Activated naive CD8-positive, alpha-beta T cell treated with anti-CD3 and anti-CD28 coated beads for 36 hours (primary cell): Measurements from ENCODE around the gene TRAPPC3. TPM values are rescaled to one million over a fixed set of nuclear protein-coding genes. Genes with fewer than 3 reads are reported as not detected.
A peak's percentile ranks its signal among the peaks of the same experiment; 100 is the strongest.
"Not testable (repeated sequence)": the region's sequence is repeated elsewhere in the genome, so short reads cannot be mapped to it uniquely, and the experiment has no call there.

Experiments
- DNase-seq: peaks from one replicate; pipeline ENCODE4 v3.0.0; 2021
- H3K27ac Mint-ChIP-seq: one replicate; pipeline ENCODE4 v1.8.0; 2022; ENCODE audit warnings: mild to moderate bottlenecking, moderate library complexity, mixed read lengths
- H3K27me3 Mint-ChIP-seq: one replicate; pipeline ENCODE4 v1.8.0; 2022; ENCODE audit warnings: mild to moderate bottlenecking, mixed read lengths
- H3K36me3 Mint-ChIP-seq: one replicate; pipeline ENCODE4 v1.8.0; 2021; ENCODE audit warnings: mild to moderate bottlenecking, mixed read lengths
- H3K4me1 Mint-ChIP-seq: one replicate; pipeline ENCODE4 v1.8.0; 2021; ENCODE audit warnings: mixed read lengths
- H3K4me3 Mint-ChIP-seq: one replicate; pipeline ENCODE4 v1.8.0; 2022; ENCODE audit warnings: mild to moderate bottlenecking, moderate library complexity, mixed read lengths
- H3K9me3 Mint-ChIP-seq: one replicate; pipeline ENCODE4 v1.8.0; 2022; ENCODE audit warnings: mixed read lengths
- total RNA-seq, 2 experiments: library from RNA; stranded (reverse); gene quantifications; one replicate each; pipeline ENCODE4 v1.2.3, GENCODE V29; 2021

TRAPPC3 gene
- total RNA-seq, result 10 to 100 TPM; 58.0 to 59.4 TPM

GRCh38 chr1:36149237-36149972 is at the start of gene TRAPPC3:
Gene TRAPPC3, minus strand, starts transcription at chr1:36149486. Its CDS starts 108 bp downstream, at chr1:36149378.
- Mint-ChIP-seq H3K9me3 (no peaks in the 10 kb centered on the region), H3K4me1 (peaks cover 57% of the 10 kb centered on the region), H3K27ac (peak within 1 kb of the TSS; percentile 95), H3K4me3 (peak within 1 kb of the TSS; percentile 93), H3K27me3 (no peaks in the 10 kb centered on the region), H3K36me3 (peaks cover 14% of the 10 kb centered on the region)
- DNase-seq, result peak; percentile 100

- no peaks in the 10 kb centered on the region for H3K36me3 Mint-ChIP-seq
- no peak for DNase-seq
- no peak overlapping the region for H3K4me3 Mint-ChIP-seq
- H3K9me3 Mint-ChIP-seq, result no peaks in the 10 kb centered on the region
- no peaks in the 10 kb centered on the region for H3K4me1 Mint-ChIP-seq
- H3K27me3 Mint-ChIP-seq, result no peaks in the 10 kb centered on the region
- H3K27ac Mint-ChIP-seq, result no peak overlapping the region
These were observed 49.4 kb upstream of the TRAPPC3 start for GRCh38 chr1:36198641-36199040.

DNA sequence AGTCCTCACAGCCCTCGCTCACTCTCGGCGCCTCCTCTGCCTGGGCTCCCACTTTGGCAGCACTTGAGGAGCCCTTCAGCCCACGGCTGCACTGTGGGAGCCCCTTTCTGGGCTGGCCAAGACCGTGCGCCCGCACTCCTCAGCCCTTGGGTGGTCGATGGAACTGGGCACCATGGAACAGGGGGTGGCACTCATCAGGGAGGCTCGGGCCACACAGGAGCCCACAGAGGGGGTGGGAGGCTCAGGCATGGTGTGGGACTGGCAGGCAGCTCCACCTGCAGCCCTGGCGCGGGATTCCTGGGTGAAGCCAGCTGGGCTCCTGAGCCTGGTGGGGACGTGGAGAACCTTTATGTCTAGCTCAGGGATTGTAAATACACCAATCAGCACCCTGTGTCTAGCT is 47.5 kb upstream of the TRAPPC3 start:
- not testable (repeated sequence) for H3K36me3 Mint-ChIP-seq, H3K27me3 Mint-ChIP-seq

DNA sequence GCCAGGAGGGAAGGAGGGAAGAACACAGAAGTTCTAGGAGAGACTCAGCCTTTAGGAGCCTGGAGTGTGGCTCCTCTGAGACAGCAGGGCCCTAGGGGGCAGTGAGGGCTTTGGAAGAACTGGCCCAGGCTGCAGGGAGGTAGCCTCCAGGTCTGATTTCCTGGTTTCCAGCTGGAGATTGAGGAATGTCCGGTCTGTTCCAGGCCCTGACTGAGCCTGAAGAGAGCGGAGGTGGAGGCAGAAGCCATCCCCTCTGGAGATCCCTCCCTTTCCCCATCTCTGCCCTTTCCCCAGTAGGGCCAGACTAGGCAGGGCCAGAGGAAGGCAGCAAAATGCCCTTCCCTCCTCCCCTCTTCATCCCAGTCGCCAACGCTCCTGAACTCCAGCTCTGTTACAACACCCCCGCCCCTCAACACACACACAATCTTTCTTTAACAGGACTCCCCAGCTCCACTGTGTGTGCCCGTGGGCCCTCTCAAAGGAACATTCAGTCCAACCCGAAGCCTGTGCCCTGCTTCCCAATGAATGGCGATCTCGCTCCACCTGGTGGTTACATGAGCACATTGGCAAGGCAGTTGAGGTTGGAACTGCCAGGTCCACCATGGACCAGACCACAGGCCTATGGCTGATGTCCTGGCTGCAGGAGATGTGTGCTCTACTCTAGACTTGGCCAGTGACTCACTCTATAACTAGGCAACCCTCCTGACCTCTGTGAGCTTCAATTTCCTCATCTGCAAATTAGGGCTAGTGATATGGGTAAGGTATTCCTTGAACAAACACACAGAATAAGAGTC is 38.7 kb upstream of the TRAPPC3 start:
- H3K4me1 Mint-ChIP-seq, result peaks cover 3% of the 10 kb centered on the region
- no peak overlapping the region for H3K4me3 Mint-ChIP-seq
- H3K36me3 Mint-ChIP-seq, result no peaks in the 10 kb centered on the region
- DNase-seq, result peak; percentile 77
- H3K27me3 Mint-ChIP-seq, result no peaks in the 10 kb centered on the region
- peak overlapping the region; percentile 9 for H3K27ac Mint-ChIP-seq
- no peaks in the 10 kb centered on the region for H3K9me3 Mint-ChIP-seq

More for the DNA sequence above, 47.5 kb upstream of the TRAPPC3 start:
- H3K27ac Mint-ChIP-seq, H3K9me3 Mint-ChIP-seq, H3K4me1 Mint-ChIP-seq, DNase-seq, H3K4me3 Mint-ChIP-seq: not testable (repeated sequence)

GRCh38 chr1:36183309-36183856 is 34.1 kb upstream of the TRAPPC3 start:
- peaks cover 18% of the 10 kb centered on the region for H3K36me3 Mint-ChIP-seq
- peaks cover 3% of the 10 kb centered on the region for H3K4me1 Mint-ChIP-seq
- DNase-seq, result no peak
- H3K9me3 Mint-ChIP-seq, result no peaks in the 10 kb centered on the region
- no peaks in the 10 kb centered on the region for H3K27me3 Mint-ChIP-seq
- no peak overlapping the region for H3K4me3 Mint-ChIP-seq
- H3K27ac Mint-ChIP-seq, result peak overlapping the region; percentile 5

DNA sequence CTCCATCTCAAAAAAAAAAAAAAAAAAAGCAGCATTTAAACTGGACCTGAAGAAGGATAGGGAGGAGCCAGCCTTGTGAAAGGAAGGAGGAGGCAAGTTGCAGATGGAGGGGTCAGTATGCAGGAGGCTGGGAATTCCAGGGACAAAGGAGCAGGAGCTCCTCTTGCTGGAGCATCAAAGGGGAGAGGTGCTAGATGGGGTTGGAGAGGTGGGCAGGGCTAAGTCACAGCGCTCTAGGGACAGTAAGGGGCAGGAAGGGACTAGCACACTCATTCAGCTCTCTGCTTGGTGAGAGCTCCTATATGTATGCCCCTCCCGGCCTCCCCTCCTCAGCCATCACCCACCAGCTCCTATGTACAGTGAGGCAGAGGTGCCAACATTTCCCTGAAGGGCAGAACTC is 33.4 kb upstream of the TRAPPC3 start:
- Mint-ChIP-seq H3K4me3 (no peak overlapping the region), H3K36me3 (peaks cover 18% of the 10 kb centered on the region), H3K9me3 (no peaks in the 10 kb centered on the region), H3K27me3 (no peaks in the 10 kb centered on the region), H3K4me1 (no peaks in the 10 kb centered on the region), H3K27ac (peak overlapping the region; percentile 56)
- DNase-seq, result no peak

DNA sequence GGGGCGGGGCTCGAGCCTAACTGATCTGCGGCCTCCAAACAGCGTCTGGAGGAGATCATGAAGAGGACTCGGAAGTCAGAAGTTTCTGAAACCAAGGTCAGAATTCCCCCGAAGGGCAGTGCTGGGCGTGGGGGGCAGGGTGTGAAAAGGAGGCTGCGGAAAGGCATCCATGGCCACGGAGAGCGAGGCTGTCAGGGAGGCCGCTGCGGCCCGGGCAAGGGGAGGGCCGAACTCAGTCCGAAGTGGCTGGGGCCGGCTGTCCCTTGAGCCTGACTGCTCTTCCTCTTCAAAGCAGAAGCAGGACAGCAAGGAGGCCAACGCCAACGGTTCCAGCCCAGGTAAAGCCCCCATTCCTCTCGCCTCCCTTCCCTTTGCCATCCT is 29.9 kb upstream of the TRAPPC3 start:
- H3K4me3 Mint-ChIP-seq, result no peak overlapping the region
- H3K27me3 Mint-ChIP-seq, result no peaks in the 10 kb centered on the region
- no peaks in the 10 kb centered on the region for H3K4me1 Mint-ChIP-seq
- DNase-seq, result no peak
- H3K27ac Mint-ChIP-seq, result no peak overlapping the region
- peaks cover 18% of the 10 kb centered on the region for H3K36me3 Mint-ChIP-seq
- no peaks in the 10 kb centered on the region for H3K9me3 Mint-ChIP-seq

DNA sequence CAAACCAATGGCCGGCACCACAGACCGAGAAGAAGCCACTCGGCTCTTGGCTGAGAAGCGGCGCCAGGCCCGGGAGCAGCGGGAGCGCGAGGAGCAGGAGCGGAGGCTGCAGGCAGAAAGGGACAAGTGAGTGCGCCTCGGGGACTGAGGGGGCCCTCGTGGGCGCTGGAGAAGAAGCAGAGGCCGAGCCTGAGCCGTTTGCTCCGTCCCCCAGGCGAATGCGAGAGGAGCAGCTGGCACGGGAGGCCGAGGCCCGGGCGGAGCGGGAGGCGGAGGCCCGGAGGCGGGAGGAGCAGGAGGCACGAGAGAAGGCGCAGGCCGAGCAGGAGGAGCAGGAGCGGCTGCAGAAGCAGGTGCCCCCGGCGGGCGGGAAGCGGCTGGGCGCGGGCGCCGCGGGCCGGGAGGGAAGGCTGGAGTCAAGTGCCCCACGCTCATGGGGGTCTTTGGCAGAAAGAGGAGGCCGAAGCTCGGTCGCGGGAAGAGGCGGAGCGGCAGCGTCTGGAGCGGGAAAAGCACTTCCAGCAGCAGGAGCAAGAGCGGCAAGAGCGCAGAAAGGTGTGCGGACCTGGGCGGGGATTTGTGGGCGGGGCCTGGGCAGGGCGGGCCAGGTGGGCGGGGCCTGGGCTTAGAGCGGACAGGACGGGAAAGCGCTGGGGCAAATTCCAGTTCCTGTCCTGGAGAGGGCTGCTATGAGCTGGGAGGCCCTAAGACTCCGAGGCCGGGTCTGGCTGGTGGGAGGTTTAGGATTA is 29.4 kb upstream of the TRAPPC3 start:
- Mint-ChIP-seq H3K27ac (peak overlapping the region; percentile 58), H3K4me1 (peaks cover 3% of the 10 kb centered on the region), H3K9me3 (no peaks in the 10 kb centered on the region), H3K36me3 (peaks cover 18% of the 10 kb centered on the region), H3K27me3 (no peaks in the 10 kb centered on the region), H3K4me3 (no peak overlapping the region)
- DNase-seq, result no peak

DNA sequence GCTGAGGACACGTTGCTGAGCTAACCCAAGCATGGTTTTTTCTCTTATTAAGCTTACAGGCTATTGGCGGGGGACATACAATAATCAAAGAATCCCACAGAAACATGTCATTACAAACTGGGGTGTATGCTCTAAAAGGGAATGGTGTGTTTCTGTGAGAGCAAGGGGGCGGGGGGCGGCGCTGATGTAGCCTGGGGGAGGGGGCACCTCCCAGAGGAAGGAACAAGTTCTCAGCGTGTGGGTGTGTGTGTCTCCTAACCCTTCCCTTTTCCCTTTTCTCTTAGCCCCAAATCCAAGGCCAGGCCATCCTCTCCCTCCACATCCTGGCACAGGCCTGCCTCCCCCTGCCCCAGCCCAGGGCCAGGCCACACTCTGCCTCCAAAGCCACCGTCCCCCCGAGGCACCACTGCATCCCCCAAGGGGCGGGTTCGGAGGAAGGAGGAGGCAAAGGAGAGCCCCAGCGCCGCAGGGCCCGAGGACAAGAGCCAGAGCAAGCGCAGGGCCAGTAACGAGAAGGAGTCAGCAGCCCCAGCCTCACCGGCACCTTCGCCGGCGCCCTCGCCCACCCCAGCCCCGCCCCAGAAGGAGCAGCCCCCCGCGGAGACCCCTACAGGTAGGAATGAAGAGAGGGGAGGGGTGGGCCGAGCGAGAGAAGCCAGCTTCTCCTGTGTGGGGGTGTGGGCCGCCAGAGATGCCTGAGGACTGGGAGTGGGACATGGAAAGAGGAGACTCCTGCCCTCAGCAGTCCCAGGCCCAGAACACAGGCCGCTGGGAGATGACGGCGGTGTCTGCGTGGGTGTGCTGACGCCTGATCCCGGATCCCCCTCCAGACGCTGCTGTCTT is 28.5 kb upstream of the TRAPPC3 start:
- Mint-ChIP-seq H3K9me3 (no peaks in the 10 kb centered on the region), H3K27ac (no peak overlapping the region), H3K4me1 (peaks cover 8% of the 10 kb centered on the region), H3K4me3 (no peak overlapping the region), H3K36me3 (peaks cover 18% of the 10 kb centered on the region), H3K27me3 (no peaks in the 10 kb centered on the region)
- DNase-seq, result no peak

- H3K27me3 Mint-ChIP-seq, result no peaks in the 10 kb centered on the region
- no peak overlapping the region for H3K4me3 Mint-ChIP-seq
- H3K36me3 Mint-ChIP-seq, result peaks cover 16% of the 10 kb centered on the region
- H3K9me3 Mint-ChIP-seq, result no peaks in the 10 kb centered on the region
- DNase-seq, result no peak
- H3K4me1 Mint-ChIP-seq, result peaks cover 11% of the 10 kb centered on the region
- H3K27ac Mint-ChIP-seq, result no peak overlapping the region
These were observed 27.0 kb upstream of the TRAPPC3 start for GRCh38 chr1:36176106-36176949.

DNA sequence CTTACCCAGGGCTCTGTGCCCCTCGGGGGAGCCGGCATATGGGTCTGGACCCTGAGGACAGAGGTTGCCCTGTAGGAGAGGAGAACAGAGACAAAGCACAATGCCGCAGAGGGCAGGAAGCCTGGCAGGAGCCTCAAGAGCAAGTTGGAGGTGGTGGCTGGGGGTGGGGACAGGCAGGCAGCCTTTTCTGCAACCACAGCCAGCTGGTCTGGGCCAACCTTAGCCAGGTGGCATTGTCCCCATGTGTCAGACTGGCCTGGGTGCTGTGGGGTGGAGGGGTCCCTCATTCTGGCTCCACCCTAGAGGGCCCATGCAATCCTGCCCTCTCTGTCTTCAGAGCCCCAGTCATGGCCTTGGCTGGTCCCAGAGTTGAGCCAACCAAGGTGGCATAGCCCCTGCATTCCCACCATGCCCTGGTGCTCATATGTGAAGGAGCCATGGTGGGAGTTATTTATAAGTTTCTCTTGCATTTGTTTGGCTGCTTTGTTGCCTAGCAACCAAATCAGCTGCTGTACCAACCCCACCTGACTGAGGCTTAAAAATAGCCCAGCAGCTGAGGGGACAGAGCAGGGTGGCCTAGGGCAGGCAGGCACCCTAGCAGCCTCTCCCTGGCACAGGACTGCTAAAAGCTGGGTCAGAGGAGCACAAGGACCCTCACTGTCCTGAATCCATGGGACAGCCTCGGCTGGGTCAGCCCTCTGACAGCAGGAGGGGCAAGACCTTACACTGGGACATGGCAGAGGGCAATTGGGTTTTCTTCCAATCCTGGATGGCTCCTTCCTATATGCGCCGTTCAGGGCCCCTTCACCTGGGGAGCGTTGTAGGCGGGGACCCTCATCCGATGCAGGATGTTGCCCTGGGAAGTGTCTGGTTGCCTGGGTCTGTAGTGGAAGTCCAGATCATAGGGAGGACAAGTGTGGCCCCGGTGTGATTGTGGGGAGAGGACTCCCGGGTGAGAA is 26.1 kb upstream of the TRAPPC3 start:
- Mint-ChIP-seq H3K9me3 (no peaks in the 10 kb centered on the region), H3K4me3 (no peak overlapping the region), H3K4me1 (peaks cover 11% of the 10 kb centered on the region), H3K36me3 (peaks cover 8% of the 10 kb centered on the region), H3K27ac (no peak overlapping the region), H3K27me3 (no peaks in the 10 kb centered on the region)
- DNase-seq, result no peak

DNA sequence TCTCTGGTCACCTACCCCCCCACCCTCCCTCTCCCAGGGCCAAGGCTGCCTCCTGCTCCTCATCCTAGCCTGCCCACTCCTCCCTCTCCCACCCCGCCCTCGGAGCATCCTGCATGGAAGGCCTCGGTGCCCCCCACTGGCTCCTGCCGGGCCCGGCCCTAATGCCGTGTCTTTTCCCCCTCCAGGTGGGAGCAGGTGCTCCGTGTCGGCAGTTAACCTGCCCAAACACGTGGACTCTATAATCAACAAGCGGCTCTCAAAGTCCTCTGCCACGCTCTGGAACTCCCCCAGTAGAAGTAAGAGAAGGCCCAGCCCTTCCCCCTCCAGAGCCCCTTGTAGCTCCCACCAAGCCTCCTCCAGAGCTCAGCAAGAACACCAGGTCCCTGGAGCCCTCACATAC is 25.4 kb upstream of the TRAPPC3 start:
- peaks cover 11% of the 10 kb centered on the region for H3K4me1 Mint-ChIP-seq
- H3K36me3 Mint-ChIP-seq, result peaks cover 2% of the 10 kb centered on the region
- H3K9me3 Mint-ChIP-seq, result no peaks in the 10 kb centered on the region
- H3K27ac Mint-ChIP-seq, result no peak overlapping the region
- DNase-seq, result no peak
- H3K4me3 Mint-ChIP-seq, result no peak overlapping the region
- H3K27me3 Mint-ChIP-seq, result no peaks in the 10 kb centered on the region

GRCh38 chr1:36172983-36173382 is 23.7 kb upstream of the TRAPPC3 start:
- Mint-ChIP-seq H3K36me3 (peaks cover 4% of the 10 kb centered on the region), H3K4me1 (peaks cover 15% of the 10 kb centered on the region), H3K4me3 (no peak overlapping the region), H3K27me3 (no peaks in the 10 kb centered on the region), H3K9me3 (no peaks in the 10 kb centered on the region), H3K27ac (peak overlapping the region; percentile 56)
- DNase-seq, result no peak
